Liver (tissue), 3 donors: ENCODE measurements around the gene SDF4.

Experiments
- FOXA1 ChIP-seq: IDR thresholded peaks from 2 replicates; pipeline ENCODE4 v1.6.1; 2016; ENCODE audit warnings: antibody characterized with exemption
- JUND ChIP-seq, 2 donors: IDR thresholded peaks; 2 replicates each; pipeline ENCODE4 v1.6.1; 2016; ENCODE audit warnings: antibody characterized with exemption in 2 of 2
- RAD21 ChIP-seq, 2 donors: IDR thresholded peaks; 2 replicates each; pipeline ENCODE4 v1.6.1; 2016; ENCODE audit warnings: antibody characterized with exemption in 2 of 2, mild to moderate bottlenecking in 2 of 2
- RXRA ChIP-seq, 2 donors: IDR thresholded peaks; 2 replicates each; pipeline ENCODE4 v1.6.1; 2017 to 2018; ENCODE audit warnings: antibody characterized with exemption in 2 of 2, mild to moderate bottlenecking in 1 of 2
- SP1 ChIP-seq: IDR thresholded peaks from 2 replicates; pipeline ENCODE4 v1.6.1; 2018; ENCODE audit warnings: antibody characterized with exemption, mild to moderate bottlenecking
- TAF1 ChIP-seq: conservative IDR thresholded peaks from 2 replicates; pipeline ENCODE4 v1.6.1; 2016; ENCODE audit warnings: antibody characterized with exemption, mild to moderate bottlenecking
- TF ChIP-seq, protein P1 (sequence below): fragments of 150-350 bp; IDR thresholded peaks from 2 replicates; pipeline ENCODE4 v1.5.1; 2017; ENCODE audit warnings: improper control_type of control experiment, low read depth, low read length; ENCODE audit not compliant: missing input control
- TF ChIP-seq, protein P2 (sequence below): IDR thresholded peaks from 2 replicates; pipeline ENCODE4 v1.6.1; 2016; ENCODE audit warnings: antibody characterized with exemption, mild to moderate bottlenecking
- TF ChIP-seq, protein P3 (sequence below): IDR thresholded peaks from 2 replicates; pipeline ENCODE4 v1.6.1; 2016; ENCODE audit warnings: antibody characterized with exemption
- donor health status: healthy.
- donor health status: healthy.

DNA sequence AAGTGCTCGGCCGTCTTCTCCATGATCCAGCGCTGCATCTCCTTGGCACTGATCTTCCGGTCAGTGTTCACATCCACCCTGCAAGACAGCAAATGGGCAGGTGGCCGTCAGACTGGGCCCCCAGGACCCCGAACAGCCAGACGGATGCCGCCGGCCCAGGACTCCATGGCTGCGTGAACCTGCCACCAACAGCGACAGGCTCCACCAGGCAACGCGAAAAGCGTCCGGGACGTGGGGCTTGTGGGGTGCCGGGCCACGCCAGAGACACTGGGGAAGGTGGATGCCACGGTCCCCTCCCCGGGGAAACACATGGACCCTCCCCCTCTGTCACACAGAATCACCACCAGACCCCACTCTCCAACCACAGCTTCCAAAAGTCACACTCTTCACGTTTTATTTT, 7.9 kb downstream of the SDF4 start:
- TF ChIP-seq JUND (IDR thresholded peaks at IDR 0.05) (no peak), TAF1 (no peak), RAD21 (IDR thresholded peaks at IDR 0.05) (no peak), FOXA1 (no peak), SP1 (no peak), RXRA (IDR thresholded peaks at IDR 0.05) (no peak)
- TF ChIP-seq, protein P1, sequence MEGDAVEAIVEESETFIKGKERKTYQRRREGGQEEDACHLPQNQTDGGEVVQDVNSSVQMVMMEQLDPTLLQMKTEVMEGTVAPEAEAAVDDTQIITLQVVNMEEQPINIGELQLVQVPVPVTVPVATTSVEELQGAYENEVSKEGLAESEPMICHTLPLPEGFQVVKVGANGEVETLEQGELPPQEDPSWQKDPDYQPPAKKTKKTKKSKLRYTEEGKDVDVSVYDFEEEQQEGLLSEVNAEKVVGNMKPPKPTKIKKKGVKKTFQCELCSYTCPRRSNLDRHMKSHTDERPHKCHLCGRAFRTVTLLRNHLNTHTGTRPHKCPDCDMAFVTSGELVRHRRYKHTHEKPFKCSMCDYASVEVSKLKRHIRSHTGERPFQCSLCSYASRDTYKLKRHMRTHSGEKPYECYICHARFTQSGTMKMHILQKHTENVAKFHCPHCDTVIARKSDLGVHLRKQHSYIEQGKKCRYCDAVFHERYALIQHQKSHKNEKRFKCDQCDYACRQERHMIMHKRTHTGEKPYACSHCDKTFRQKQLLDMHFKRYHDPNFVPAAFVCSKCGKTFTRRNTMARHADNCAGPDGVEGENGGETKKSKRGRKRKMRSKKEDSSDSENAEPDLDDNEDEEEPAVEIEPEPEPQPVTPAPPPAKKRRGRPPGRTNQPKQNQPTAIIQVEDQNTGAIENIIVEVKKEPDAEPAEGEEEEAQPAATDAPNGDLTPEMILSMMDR = no peak
- TF ChIP-seq, protein P2, sequence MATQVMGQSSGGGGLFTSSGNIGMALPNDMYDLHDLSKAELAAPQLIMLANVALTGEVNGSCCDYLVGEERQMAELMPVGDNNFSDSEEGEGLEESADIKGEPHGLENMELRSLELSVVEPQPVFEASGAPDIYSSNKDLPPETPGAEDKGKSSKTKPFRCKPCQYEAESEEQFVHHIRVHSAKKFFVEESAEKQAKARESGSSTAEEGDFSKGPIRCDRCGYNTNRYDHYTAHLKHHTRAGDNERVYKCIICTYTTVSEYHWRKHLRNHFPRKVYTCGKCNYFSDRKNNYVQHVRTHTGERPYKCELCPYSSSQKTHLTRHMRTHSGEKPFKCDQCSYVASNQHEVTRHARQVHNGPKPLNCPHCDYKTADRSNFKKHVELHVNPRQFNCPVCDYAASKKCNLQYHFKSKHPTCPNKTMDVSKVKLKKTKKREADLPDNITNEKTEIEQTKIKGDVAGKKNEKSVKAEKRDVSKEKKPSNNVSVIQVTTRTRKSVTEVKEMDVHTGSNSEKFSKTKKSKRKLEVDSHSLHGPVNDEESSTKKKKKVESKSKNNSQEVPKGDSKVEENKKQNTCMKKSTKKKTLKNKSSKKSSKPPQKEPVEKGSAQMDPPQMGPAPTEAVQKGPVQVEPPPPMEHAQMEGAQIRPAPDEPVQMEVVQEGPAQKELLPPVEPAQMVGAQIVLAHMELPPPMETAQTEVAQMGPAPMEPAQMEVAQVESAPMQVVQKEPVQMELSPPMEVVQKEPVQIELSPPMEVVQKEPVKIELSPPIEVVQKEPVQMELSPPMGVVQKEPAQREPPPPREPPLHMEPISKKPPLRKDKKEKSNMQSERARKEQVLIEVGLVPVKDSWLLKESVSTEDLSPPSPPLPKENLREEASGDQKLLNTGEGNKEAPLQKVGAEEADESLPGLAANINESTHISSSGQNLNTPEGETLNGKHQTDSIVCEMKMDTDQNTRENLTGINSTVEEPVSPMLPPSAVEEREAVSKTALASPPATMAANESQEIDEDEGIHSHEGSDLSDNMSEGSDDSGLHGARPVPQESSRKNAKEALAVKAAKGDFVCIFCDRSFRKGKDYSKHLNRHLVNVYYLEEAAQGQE = no peak
- TF ChIP-seq, protein P3, sequence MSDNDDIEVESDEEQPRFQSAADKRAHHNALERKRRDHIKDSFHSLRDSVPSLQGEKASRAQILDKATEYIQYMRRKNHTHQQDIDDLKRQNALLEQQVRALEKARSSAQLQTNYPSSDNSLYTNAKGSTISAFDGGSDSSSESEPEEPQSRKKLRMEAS = no peak
